ENCODE results near the gene FRMD6.

The FRMD6 gene

GRCh38 chr14:51727526-51727925 is 75.8 kb downstream of the FRMD6 start:
- TF ChIP-seq ZFX (IDR thresholded peaks at IDR 0.05) (no peak), CTCF (conservative IDR thresholded peaks at IDR 0.05) (no peak)
- H3K27ac ChIP-seq, result no peak overlapping the region

- H3K27ac ChIP-seq, result no peak overlapping the region
- TF ChIP-seq ZFX (IDR thresholded peaks at IDR 0.05) (no peak), CTCF (conservative IDR thresholded peaks at IDR 0.05) (no peak)
Observed at GRCh38 chr14:51730098-51730497, 78.4 kb downstream of the FRMD6 start.

GRCh38 chr14:51730684-51731083 is 79.0 kb downstream of the FRMD6 start:
- TF ChIP-seq ZFX (IDR thresholded peaks at IDR 0.05) (no peak), CTCF (conservative IDR thresholded peaks at IDR 0.05) (no peak)
- no peak overlapping the region for H3K27ac ChIP-seq

GRCh38 chr14:51732494-51733112 is 80.9 kb downstream of the FRMD6 start:
- TF ChIP-seq ZFX (IDR thresholded peaks at IDR 0.05) (no peak), CTCF (conservative IDR thresholded peaks at IDR 0.05) (no peak)
- no peak overlapping the region for H3K27ac ChIP-seq

GRCh38 chr14:51733147-51733546 is 81.4 kb downstream of the FRMD6 start:
- TF ChIP-seq CTCF (conservative IDR thresholded peaks at IDR 0.05) (no peak), ZFX (IDR thresholded peaks at IDR 0.05) (no peak)
- no peak overlapping the region for H3K27ac ChIP-seq

GRCh38 chr14:51735851-51736250 is 84.1 kb downstream of the FRMD6 start:
- no peak overlapping the region for H3K27ac ChIP-seq
- TF ChIP-seq CTCF (conservative IDR thresholded peaks at IDR 0.05) (no peak), ZFX (IDR thresholded peaks at IDR 0.05) (no peak)

- TF ChIP-seq CTCF (conservative IDR thresholded peaks at IDR 0.05) (no peak; the same call in 1 of the 2 replicates), ZFX (IDR thresholded peaks at IDR 0.05) (no peak)
- H3K27ac ChIP-seq, result no peak overlapping the region
Observed at GRCh38 chr14:51738754-51739153, 87.0 kb downstream of the FRMD6 start.
